HepG2 (cell line): ENCODE measurements around the gene LRIT2.

ENCODE experiments used
- ATF3 ChIP-seq: sonication (generic); formaldehyde crosslinking; IDR thresholded peaks from 2 replicates; pipeline ENCODE4 v1.4.0; 2020; ENCODE audit warnings: missing genetic modification reagents
- MAFF ChIP-seq: IDR thresholded peaks from 2 replicates; pipeline ENCODE4 v1.6.1; 2011; ENCODE audit warnings: low read depth, low read length, improper control_type of control experiment
- MYNN ChIP-seq: sonication (generic); formaldehyde crosslinking; IDR thresholded peaks from 2 replicates; pipeline ENCODE4 v1.4.0; 2020; ENCODE audit warnings: mild to moderate bottlenecking, low read depth, missing genetic modification reagents
- YY1 ChIP-seq: IDR thresholded peaks from 2 replicates; pipeline ENCODE4 v1.6.1; 2011; ENCODE audit warnings: low read length, low read depth, moderate library complexity, mild to moderate bottlenecking; ENCODE audit not compliant: insufficient read depth, insufficient replicate concordance
- ZNF12 ChIP-seq: sonication (generic); formaldehyde crosslinking; IDR thresholded peaks from 2 replicates; pipeline ENCODE4 v1.5.0; 2020; ENCODE audit warnings: missing genetic modification reagents
- ZNF619 ChIP-seq: sonication (generic); formaldehyde crosslinking; IDR thresholded peaks from 2 replicates; pipeline ENCODE4 v1.4.0; 2020; ENCODE audit warnings: mild to moderate bottlenecking, missing genetic modification reagents
- TF ChIP-seq, protein P1 (sequence below): sonication (generic); formaldehyde crosslinking; IDR thresholded peaks from 2 replicates; pipeline ENCODE4 v1.4.0; 2020; ENCODE audit warnings: mild to moderate bottlenecking, missing genetic modification reagents
- TF ChIP-seq, protein P2 (sequence below): sonication (generic); formaldehyde crosslinking; IDR thresholded peaks from 2 replicates; pipeline ENCODE4 v1.4.0; 2020; ENCODE audit warnings: mild to moderate bottlenecking, missing genetic modification reagents
- TF ChIP-seq, protein P3 (sequence below): sonication (generic); formaldehyde crosslinking; IDR thresholded peaks from 2 replicates; pipeline ENCODE4 v1.5.0; 2020; ENCODE audit warnings: mild to moderate bottlenecking, missing genetic modification reagents, moderate library complexity

GRCh38 chr10:84257343-84258020, 32.1 kb upstream of the LRIT2 start:
- TF ChIP-seq YY1 (no peak), ZNF619 (CRISPR knock-in tag) (no peak), MAFF (no peak), ATF3 (CRISPR knock-in tag) (no peak), MYNN (no peak), ZNF12 (CRISPR knock-in tag) (no peak)
- TF ChIP-seq, protein P1, sequence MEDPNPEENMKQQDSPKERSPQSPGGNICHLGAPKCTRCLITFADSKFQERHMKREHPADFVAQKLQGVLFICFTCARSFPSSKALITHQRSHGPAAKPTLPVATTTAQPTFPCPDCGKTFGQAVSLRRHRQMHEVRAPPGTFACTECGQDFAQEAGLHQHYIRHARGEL (CRISPR knock-in tag): no peak
- TF ChIP-seq, protein P2, sequence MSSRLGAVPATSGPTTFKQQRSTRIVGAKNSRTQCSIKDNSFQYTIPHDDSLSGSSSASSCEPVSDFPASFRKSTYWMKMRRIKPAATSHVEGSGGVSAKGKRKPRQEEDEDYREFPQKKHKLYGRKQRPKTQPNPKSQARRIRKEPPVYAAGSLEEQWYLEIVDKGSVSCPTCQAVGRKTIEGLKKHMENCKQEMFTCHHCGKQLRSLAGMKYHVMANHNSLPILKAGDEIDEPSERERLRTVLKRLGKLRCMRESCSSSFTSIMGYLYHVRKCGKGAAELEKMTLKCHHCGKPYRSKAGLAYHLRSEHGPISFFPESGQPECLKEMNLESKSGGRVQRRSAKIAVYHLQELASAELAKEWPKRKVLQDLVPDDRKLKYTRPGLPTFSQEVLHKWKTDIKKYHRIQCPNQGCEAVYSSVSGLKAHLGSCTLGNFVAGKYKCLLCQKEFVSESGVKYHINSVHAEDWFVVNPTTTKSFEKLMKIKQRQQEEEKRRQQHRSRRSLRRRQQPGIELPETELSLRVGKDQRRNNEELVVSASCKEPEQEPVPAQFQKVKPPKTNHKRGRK: no peak
- TF ChIP-seq, protein P3, sequence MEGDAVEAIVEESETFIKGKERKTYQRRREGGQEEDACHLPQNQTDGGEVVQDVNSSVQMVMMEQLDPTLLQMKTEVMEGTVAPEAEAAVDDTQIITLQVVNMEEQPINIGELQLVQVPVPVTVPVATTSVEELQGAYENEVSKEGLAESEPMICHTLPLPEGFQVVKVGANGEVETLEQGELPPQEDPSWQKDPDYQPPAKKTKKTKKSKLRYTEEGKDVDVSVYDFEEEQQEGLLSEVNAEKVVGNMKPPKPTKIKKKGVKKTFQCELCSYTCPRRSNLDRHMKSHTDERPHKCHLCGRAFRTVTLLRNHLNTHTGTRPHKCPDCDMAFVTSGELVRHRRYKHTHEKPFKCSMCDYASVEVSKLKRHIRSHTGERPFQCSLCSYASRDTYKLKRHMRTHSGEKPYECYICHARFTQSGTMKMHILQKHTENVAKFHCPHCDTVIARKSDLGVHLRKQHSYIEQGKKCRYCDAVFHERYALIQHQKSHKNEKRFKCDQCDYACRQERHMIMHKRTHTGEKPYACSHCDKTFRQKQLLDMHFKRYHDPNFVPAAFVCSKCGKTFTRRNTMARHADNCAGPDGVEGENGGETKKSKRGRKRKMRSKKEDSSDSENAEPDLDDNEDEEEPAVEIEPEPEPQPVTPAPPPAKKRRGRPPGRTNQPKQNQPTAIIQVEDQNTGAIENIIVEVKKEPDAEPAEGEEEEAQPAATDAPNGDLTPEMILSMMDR: no peak
